ENCODE results near the gene MPRIP. TPM values are rescaled to one million over a fixed set of nuclear protein-coding genes. Genes with fewer than 3 reads are reported as not detected.
A peak's percentile ranks its signal among the peaks of the same experiment; 100 is the strongest.

The MPRIP gene
- total RNA-seq, 4 donors from 2014 or later: 122 to 207 (median 145) TPM

- no peak overlapping the region for H3K27ac ChIP-seq
- WGBS: 84% methylated on average over 6 of the region's 6 CpGs
- H3K9me3 ChIP-seq: no peaks in the 10 kb centered on the region
- no peaks in the 10 kb centered on the region for H3K36me3 ChIP-seq
- H3K27me3 ChIP-seq: no peaks in the 10 kb centered on the region
- H3K4me1 ChIP-seq: peaks cover 74% of the 10 kb centered on the region
- TF ChIP-seq EP300 (IDR thresholded peaks at IDR 0.05) (no peak), POLR2A (IDR thresholded peaks at IDR 0.05) (no peak), POLR2AphosphoS5 (IDR thresholded peaks at IDR 0.05) (no peak), CTCF (IDR thresholded peaks at IDR 0.05) (no peak)
- DNase-seq (ENCODE audit: low spot score in 2 of 2): peak in 1 of 2 donors; percentile 43
- no peak overlapping the region for H3K4me3 ChIP-seq
Measured at GRCh38 chr17:17048106-17048505, 5.8 kb downstream of the MPRIP start.

GRCh38 chr17:17050346-17051345 lies 8.4 kb downstream of the MPRIP start:
- Histone ChIP-seq H3K4me3 (no peak overlapping the region), H3K4me1 (peaks cover 68% of the 10 kb centered on the region), H3K27ac (peak overlapping the region; percentile 7), H3K9me3 (no peaks in the 10 kb centered on the region), H3K36me3 (no peaks in the 10 kb centered on the region), H3K27me3 (no peaks in the 10 kb centered on the region)
- WGBS: 88% methylated on average over 15 of the region's 15 CpGs
- TF ChIP-seq CTCF (IDR thresholded peaks at IDR 0.05) (no peak), POLR2AphosphoS5 (IDR thresholded peaks at IDR 0.05) (no peak), POLR2A (IDR thresholded peaks at IDR 0.05) (no peak), EP300 (IDR thresholded peaks at IDR 0.05) (no peak)
- DNase-seq (ENCODE audit: low spot score in 2 of 2): peak in 1 of 2 donors; percentile 58

- H3K27ac ChIP-seq: peak overlapping the region; percentile 3
- H3K4me1 ChIP-seq: peaks cover 71% of the 10 kb centered on the region
- H3K9me3 ChIP-seq: no peaks in the 10 kb centered on the region
- DNase-seq (ENCODE audit: low spot score in 2 of 2): peak in 1 of 2 donors; percentile 64
- TF ChIP-seq POLR2AphosphoS5 (IDR thresholded peaks at IDR 0.05) (no peak), EP300 (IDR thresholded peaks at IDR 0.05) (no peak)
- H3K4me3 ChIP-seq: no peak overlapping the region
- H3K27me3 ChIP-seq: no peaks in the 10 kb centered on the region
- H3K36me3 ChIP-seq: no peaks in the 10 kb centered on the region
- WGBS: 68% methylated on average over 6 of the region's 6 CpGs
Measured at GRCh38 chr17:17051380-17051779, 9.1 kb downstream of the MPRIP start.

GRCh38 chr17:17051791-17052461 lies 9.7 kb downstream of the MPRIP start:
- TF ChIP-seq POLR2AphosphoS5 (IDR thresholded peaks at IDR 0.05) (no peak), CTCF (IDR thresholded peaks at IDR 0.05) (no peak), EP300 (IDR thresholded peaks at IDR 0.05) (no peak), POLR2A (IDR thresholded peaks at IDR 0.05) (no peak)
- 41% methylated on average over 8 of the region's 10 CpGs for WGBS
- no peaks in the 10 kb centered on the region for H3K36me3 ChIP-seq
- no peak overlapping the region for H3K4me3 ChIP-seq
- peak in 1 of 2 donors; percentile 75 for DNase-seq (ENCODE audit: low spot score in 2 of 2)
- H3K27me3 ChIP-seq: no peaks in the 10 kb centered on the region
- no peaks in the 10 kb centered on the region for H3K9me3 ChIP-seq
- H3K27ac ChIP-seq: peak overlapping the region; percentile 3
- H3K4me1 ChIP-seq: peaks cover 74% of the 10 kb centered on the region

GRCh38 chr17:17052462-17053221 lies 10.4 kb downstream of the MPRIP start:
- Histone ChIP-seq H3K27me3 (no peaks in the 10 kb centered on the region), H3K9me3 (no peaks in the 10 kb centered on the region), H3K4me3 (no peak overlapping the region), H3K27ac (peak overlapping the region; percentile 3), H3K4me1 (peaks cover 78% of the 10 kb centered on the region), H3K36me3 (no peaks in the 10 kb centered on the region)
- TF ChIP-seq CTCF (IDR thresholded peaks at IDR 0.05) (no peak), EP300 (IDR thresholded peaks at IDR 0.05) (no peak), POLR2AphosphoS5 (IDR thresholded peaks at IDR 0.05) (no peak), POLR2A (IDR thresholded peaks at IDR 0.05) (no peak)
- WGBS: 40% methylated on average over 12 of the region's 14 CpGs
- peak in 1 of 2 donors; percentile 47 for DNase-seq (ENCODE audit: low spot score in 2 of 2)
